Measurements from ENCODE around the gene TP73. TPM values are rescaled to one million over a fixed set of nuclear protein-coding genes. Genes with fewer than 3 reads are reported as not detected.

TP73 gene
- total and polyA plus RNA-seq, 8 donors, result 1.6 to 2.7 (median 2.0) TPM

DNA sequence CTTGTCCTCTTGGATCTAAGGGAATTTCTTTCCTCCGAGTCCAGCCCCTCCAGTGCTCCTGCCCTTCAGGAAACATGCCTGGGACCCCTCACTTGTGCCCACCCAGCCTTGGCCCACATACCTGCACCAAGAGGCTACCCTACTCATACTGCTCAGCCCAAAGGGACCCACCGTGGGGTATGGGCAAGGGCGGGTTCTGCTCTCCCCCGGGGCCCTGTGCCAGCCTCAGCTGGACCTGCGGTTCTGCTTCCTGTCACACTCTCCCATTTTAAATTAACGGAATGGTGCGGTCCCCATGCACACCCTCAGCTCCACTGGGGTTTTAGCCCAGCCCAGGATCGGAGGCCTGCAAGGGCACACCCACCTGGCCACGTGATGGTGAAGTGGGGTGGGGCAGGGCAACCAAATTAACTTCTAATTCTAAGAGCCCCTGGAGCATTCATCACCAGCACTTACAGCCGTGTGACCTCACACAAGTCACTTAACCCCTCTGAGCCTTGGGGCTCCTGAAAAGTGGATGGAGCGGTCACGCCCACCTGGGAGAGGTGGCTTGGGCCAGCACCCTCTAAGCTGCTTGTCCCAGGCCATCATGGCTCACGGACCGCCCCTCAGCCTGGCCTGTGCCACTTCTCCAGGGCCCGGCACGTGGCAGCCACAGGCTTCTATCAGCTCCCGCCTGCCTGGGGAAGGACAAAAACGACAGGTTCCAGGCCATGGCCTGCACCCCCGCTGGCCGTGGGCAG is 28.3 kb downstream of the TP73 start:
- ATAC-seq, result peak; percentile 55
- Histone ChIP-seq H3K4me1 (peaks cover 0 to 38% of the 10 kb centered on the region in 2 donors), H3K9me3 (no peaks in the 10 kb centered on the region), H3K27me3 (peaks cover 0 to 33% of the 10 kb centered on the region in 2 donors), H3K4me3 (no peak overlapping the region), H3K27ac (no peak overlapping the region), H3K36me3 (no peaks in the 10 kb centered on the region)
- TF ChIP-seq, protein P1, sequence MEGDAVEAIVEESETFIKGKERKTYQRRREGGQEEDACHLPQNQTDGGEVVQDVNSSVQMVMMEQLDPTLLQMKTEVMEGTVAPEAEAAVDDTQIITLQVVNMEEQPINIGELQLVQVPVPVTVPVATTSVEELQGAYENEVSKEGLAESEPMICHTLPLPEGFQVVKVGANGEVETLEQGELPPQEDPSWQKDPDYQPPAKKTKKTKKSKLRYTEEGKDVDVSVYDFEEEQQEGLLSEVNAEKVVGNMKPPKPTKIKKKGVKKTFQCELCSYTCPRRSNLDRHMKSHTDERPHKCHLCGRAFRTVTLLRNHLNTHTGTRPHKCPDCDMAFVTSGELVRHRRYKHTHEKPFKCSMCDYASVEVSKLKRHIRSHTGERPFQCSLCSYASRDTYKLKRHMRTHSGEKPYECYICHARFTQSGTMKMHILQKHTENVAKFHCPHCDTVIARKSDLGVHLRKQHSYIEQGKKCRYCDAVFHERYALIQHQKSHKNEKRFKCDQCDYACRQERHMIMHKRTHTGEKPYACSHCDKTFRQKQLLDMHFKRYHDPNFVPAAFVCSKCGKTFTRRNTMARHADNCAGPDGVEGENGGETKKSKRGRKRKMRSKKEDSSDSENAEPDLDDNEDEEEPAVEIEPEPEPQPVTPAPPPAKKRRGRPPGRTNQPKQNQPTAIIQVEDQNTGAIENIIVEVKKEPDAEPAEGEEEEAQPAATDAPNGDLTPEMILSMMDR (IDR thresholded peaks at IDR 0.05), result no peak
- DNase-seq, result peak in 1 of 4 donors; percentile 80
- intact Hi-C loops (cut with DNase I), result no loop called here

DNA sequence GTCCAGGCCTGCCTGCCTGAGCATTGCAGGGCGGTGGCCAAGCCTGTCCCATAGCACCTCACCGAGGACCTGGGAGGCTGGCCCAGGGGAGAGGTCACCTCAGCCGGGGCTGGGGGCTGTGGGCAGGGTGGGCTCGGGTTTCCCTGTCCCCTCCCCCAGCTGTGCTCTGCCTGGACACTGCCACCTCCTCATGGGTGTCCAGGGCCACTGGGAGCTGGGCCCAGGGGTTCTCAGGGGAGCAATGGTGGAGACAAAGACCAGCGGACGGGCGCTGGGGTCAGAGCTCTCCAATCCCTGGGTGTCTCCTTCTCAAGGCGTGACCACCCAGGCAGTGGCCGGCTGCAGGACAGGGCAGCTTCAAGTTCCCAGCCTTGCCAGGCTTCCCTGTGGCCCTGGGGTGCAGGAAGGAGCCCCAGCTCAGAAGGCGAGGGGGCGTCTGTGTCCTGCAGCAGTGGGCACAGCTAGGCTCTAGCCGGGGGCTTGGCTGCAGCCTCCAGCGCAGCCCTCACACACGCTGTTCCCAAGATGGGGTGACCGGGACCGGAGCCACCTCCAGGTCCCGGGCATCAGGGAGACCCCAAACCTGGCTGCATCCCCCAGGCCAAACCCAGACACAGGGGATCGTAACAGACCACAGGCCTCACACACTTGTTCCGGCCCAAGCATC is 29.0 kb downstream of the TP73 start:
- no peak overlapping the region for H3K4me3 ChIP-seq

DNA sequence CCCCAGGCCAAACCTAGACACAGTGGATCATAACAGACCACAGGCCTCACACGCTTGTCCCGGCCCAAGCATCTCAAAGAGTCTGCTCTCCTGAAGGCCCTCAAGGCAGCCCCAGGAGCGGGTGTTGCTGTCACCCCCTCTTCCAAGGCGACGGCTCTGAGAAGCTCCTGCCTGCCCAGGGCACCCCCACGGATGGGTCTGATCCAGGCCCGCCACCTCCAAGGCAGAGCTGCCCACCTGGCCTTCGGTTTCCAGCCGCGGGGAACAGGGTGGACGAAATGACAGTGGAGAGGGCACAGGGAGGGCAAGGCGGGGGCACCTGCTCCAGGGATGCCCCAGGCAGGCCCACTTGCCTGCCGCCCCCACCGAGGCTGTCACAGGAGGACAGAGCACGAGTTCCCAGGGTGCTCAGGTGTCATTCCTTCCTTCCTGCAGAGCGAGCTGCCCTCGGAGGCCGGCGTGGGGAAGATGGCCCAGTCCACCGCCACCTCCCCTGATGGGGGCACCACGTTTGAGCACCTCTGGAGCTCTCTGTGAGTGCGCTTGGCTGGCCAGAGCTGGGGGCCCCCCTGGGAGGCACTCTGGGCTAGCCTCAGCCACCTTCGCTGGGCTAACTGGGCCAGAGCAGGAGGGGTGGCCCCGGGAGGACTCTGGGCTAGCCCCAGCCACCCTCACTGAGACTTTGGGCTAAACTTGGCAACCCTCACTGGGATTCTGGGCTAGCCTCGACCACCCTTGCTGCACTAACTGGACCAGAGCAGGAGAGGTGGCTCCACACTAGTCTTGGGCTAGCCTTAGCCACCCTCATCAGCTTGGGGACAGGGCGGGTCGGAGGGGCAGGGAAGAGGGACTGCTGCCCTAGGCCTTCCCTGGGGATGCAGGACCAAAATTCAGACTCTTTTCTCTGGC is 29.8 kb downstream of the TP73 start:
- Histone ChIP-seq H3K9me3 (no peaks in the 10 kb centered on the region), H3K27ac (no peak overlapping the region), H3K36me3 (no peaks in the 10 kb centered on the region), H3K4me1 (peaks cover 0 to 30% of the 10 kb centered on the region in 2 donors), H3K27me3 (peaks cover 0 to 33% of the 10 kb centered on the region in 2 donors), H3K4me3 (no peak overlapping the region)
- ATAC-seq (no peak), DNase-seq (peak in 1 of 4 donors; percentile 75)
- intact Hi-C loops (cut with DNase I), result no loop called here
- TF ChIP-seq, protein P1 (IDR thresholded peaks at IDR 0.05), result no peak

More for the DNA sequence above, 29.0 kb downstream of the TP73 start:
- Histone ChIP-seq H3K36me3 (no peaks in the 10 kb centered on the region), H3K4me1 (peaks cover 0 to 38% of the 10 kb centered on the region in 2 donors), H3K9me3 (no peaks in the 10 kb centered on the region), H3K27ac (no peak overlapping the region), H3K27me3 (peaks cover 0 to 33% of the 10 kb centered on the region in 2 donors)
- DNase-seq (no peak), ATAC-seq (no peak)
- TF ChIP-seq, protein P1 (IDR thresholded peaks at IDR 0.05), result no peak
- intact Hi-C loops (cut with DNase I), result no loop called here

DNA sequence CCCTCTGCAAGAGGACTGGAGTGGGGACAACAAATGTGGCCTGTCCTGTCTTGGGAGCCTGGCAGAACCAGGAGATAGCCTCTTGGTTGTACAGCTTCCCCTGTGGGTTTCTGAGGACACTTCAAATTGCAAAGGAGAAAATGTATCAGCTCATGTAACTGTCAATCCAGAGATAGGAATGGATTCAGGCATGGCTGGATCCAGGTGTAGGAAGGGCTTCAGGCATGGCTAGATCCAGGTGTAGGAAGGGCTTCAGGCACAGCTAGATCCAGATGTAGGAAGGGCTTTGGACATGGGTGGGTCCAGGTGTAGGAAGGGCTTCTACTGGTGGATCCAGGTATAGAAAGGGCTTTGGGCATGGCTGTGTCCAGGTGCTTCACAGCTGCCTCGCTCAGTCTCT is 30.9 kb downstream of the TP73 start:
- Histone ChIP-seq H3K27ac (no peak overlapping the region), H3K4me1 (peaks cover 0 to 21% of the 10 kb centered on the region in 2 donors), H3K36me3 (no peaks in the 10 kb centered on the region), H3K4me3 (no peak overlapping the region), H3K9me3 (no peaks in the 10 kb centered on the region), H3K27me3 (peaks cover 0 to 33% of the 10 kb centered on the region in 2 donors)
- no peak for ATAC-seq
- intact Hi-C loops (cut with DNase I), result no loop called here
- TF ChIP-seq, protein P1 (IDR thresholded peaks at IDR 0.05), result no peak
- DNase-seq, result no peak
